Spleen (tissue), 7 donors: ENCODE results near the gene EFCAB5.

Experiments used
- CTCF ChIP-seq, 11 experiments: fragments of 200-600 bp in 7 of 11; fragments of 450-650 bp in 4 of 11; sonication (generic) in 4 of 11; IDR thresholded peaks in 8 of 11; conservative IDR thresholded peaks in 3 of 11; 1 replicate in 7 of 11; 2 replicates in 4 of 11; pipeline versions ENCODE4 v1.4.0 to v1.8.0; 2016 to 2021; ENCODE audit warnings: antibody characterized with exemption in 11 of 11, inconsistent platforms in 4 of 11, mild to moderate bottlenecking in 1 of 11
- POLR2AphosphoS5 ChIP-seq, 3 donors: sonication (generic); formaldehyde crosslinking; IDR thresholded peaks; one replicate each; pipeline ENCODE4 v1.5.1; 2017; ENCODE audit warnings: antibody characterized with exemption in 3 of 3
- donor health status: DM: no; HTN: no; CAD: no; lungs with moderate emphysema.
- donor health status: DM: no; HTN: no; CAD: no.
- donor health status: DM: no; HTN: no; CAD: no.

GRCh38 chr17:30021708-30022317 is 80.4 kb downstream of the EFCAB5 start:
- TF ChIP-seq POLR2AphosphoS5 (IDR thresholded peaks at IDR 0.05) (no peak), CTCF (IDR thresholded peaks at IDR 0.05 in 8 of 11, conservative IDR thresholded peaks at IDR 0.05 in 3 of 11) (peak; percentile 52 to 79 (median 68))
